ENCODE results near the gene RAD51B.

The RAD51B gene

GRCh38 chr14:68154275-68154674 is 334.7 kb downstream of the RAD51B start:
- DNase-seq, result no peak

- no peak for DNase-seq
These were observed 338.4 kb downstream of the RAD51B start for GRCh38 chr14:68157971-68158371.

- DNase-seq, result no peak
These were observed 339.1 kb downstream of the RAD51B start for GRCh38 chr14:68158640-68159039.

- DNase-seq, result no peak
These were observed 340.4 kb downstream of the RAD51B start for GRCh38 chr14:68159701-68160633.

- no peak for DNase-seq
These were observed 341.4 kb downstream of the RAD51B start for GRCh38 chr14:68160779-68161546.

DNA sequence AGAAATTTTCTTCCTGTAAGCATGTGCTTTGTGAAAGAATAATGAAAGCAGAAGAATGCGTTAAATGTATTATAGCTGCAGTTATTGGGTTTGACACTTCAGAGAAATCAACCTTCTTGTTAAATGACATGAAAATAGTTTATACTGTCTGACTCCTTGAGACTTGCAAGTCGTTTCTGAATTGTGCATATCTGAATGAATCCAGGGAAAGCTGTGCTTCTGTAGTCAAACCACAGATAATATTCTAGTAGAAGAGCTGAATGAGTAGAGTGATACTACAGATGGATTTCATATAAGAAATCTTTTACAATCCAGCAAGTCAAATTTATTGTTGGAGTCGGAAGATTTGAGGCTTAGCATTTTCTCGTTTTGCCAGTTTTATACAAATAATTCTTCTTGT is 343.3 kb downstream of the RAD51B start:
- DNase-seq, result no peak

- DNase-seq, result no peak
These were observed 345.1 kb downstream of the RAD51B start for GRCh38 chr14:68164711-68165113.

GRCh38 chr14:68165274-68165843 is 345.8 kb downstream of the RAD51B start:
- DNase-seq, result no peak

GRCh38 chr14:68166731-68167382 is 347.3 kb downstream of the RAD51B start:
- no peak for DNase-seq

- DNase-seq, result no peak
These were observed 348.0 kb downstream of the RAD51B start for GRCh38 chr14:68167383-68168087.

- no peak for DNase-seq
These were observed 349.0 kb downstream of the RAD51B start for GRCh38 chr14:68168460-68169109.

GRCh38 chr14:68172216-68172615 is 352.6 kb downstream of the RAD51B start:
- DNase-seq, result no peak

DNA sequence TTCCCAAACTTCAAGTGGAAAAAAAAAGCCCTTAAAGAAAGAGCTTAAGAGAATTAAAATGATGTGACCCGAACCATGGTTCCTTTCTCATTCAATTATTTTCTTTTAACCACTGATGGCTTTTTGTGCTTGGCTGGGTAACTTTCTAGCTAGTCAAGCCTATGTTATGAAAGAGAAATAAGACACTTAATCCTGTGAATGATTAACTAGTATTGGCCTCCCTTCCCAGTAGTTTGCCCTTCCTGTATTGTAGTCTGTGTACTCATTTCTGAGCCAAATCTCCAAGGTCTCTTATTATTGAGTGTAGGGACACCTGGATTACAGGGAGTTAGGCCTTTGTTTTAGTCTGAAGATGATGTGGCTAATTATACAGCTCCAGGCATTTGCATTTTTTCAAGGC is 353.0 kb downstream of the RAD51B start:
- no peak for DNase-seq

- DNase-seq, result no peak
These were observed 353.8 kb downstream of the RAD51B start for GRCh38 chr14:68173227-68173972.

DNA sequence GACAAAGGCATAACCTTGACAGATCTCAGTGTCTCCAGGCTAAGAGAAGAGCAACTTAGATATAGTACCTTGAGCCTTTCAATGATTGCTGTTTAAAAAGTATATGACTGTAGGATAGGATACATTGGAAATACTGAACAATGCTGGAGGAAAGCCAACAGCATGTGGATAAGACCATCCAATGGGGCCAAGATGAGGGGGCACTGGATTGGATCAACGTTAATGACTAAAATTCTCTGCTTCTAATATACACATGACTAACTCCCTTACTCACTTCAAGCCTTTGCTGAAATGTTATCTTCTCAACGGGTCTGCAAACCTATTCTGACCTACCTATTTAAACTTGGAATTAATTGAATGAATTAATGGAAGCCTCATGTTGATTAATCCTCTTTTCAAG is 354.9 kb downstream of the RAD51B start:
- DNase-seq, result no peak

DNA sequence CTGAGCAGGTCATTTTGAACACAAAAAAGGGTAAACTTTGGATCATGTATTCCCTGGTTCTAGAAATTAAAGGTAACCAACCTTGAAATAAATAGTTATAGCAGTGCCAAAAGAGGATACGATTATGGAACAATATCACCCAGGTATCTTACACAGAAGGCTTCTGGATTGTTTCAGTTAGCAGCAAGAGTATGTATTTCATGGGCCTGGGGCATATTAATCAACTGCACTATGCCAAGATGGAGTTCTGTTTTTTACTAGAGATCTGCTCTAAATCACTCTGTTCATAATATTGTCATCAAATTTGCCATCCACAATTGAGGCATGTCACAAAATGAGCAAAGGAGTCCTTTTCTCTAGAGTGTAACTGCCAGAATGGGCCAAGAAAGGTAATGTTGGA is 357.1 kb downstream of the RAD51B start:
- no peak for DNase-seq

- no peak for DNase-seq
These were observed 358.1 kb downstream of the RAD51B start for GRCh38 chr14:68177728-68178127.

DNA sequence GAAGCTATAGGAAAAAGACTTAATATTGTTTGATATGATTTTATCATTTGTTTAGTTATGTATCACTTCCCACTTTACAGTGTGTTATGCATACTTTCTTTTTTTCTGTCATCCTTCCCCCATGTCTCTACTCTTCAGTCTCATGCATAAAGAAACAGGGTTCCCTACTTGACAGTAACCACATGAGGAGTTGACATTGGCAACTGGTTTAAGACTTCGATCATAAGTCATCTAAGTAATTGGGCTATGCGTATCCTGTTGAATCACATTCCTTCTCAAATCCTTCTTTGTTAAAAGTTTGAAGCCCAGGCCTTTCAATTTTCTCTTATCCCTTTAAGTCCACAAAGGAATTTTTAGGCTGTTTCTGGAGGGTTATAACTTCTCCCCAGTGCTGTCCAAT is 358.7 kb downstream of the RAD51B start:
- no peak for DNase-seq

DNA sequence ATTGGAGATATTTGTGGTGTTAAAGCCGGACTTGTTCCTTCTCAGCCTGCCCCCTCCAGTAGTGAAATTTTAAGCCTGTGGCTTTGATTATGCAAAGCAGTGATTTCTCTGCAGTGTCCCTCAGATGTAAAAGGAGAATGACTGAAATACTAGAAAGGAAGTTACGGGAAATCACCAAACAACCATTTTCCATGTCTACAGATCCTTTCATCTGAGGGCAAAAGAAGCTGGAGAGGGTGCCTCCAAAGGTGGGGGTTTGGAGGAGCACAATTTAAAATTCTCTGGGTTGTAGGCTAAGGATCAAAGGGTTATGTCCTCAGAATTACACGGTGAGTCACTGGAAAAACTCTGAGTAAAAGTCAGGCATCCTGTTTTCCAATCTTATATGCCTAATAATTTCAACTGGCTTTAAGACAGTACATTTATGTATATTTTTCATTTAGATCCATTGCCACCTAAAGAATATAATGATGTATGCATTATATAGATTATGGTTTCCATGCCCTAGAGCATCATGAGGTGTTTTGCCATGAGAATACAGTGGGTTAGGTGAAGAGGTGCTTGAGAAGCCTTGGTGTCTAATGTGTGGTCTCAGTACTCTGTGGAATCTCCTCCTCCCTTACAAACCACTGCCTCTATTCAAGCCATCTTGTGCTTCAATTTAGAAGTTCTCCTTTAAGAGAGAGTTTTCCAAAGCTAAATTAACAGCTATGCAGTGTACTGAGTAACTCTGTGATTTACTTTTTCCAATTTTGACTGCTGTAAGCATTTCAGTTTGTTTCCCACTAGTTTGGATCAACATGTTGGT is 362.1 kb downstream of the RAD51B start:
- DNase-seq, result no peak

GRCh38 chr14:68182492-68182891 is 362.9 kb downstream of the RAD51B start:
- no peak for DNase-seq

Data from inflammatory macrophage (primary cell).